ENCODE results near the gene NT5C1A.

DNA sequence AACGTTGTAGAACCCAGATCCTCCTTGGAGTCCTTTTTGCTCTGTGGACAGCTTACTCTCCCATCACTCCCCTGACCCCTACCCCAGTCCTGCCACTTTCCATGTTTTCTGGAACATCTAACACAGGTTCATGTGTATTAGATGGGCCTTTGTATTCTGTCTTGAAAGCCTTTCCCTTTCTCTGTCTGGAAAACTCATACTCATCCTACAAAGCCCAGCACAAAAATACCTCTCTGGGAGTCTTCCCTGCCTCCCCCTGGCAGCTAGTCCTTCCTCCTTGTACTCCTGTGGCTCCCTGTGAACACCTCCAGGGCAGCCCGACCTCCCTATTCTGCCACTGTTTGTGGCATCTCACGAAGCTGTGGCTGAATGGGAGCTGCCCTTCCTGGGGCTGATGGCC lies 24.7 kb downstream of the NT5C1A start:
- TF ChIP-seq, protein P1, sequence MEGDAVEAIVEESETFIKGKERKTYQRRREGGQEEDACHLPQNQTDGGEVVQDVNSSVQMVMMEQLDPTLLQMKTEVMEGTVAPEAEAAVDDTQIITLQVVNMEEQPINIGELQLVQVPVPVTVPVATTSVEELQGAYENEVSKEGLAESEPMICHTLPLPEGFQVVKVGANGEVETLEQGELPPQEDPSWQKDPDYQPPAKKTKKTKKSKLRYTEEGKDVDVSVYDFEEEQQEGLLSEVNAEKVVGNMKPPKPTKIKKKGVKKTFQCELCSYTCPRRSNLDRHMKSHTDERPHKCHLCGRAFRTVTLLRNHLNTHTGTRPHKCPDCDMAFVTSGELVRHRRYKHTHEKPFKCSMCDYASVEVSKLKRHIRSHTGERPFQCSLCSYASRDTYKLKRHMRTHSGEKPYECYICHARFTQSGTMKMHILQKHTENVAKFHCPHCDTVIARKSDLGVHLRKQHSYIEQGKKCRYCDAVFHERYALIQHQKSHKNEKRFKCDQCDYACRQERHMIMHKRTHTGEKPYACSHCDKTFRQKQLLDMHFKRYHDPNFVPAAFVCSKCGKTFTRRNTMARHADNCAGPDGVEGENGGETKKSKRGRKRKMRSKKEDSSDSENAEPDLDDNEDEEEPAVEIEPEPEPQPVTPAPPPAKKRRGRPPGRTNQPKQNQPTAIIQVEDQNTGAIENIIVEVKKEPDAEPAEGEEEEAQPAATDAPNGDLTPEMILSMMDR (conservative IDR thresholded peaks at IDR 0.05; ENCODE audit: low read depth, low read length) = no peak
- TF ChIP-seq EZH2 (IDR thresholded peaks at IDR 0.05; ENCODE audit: low read length, unreplicated experiment) = no peak
